GM12878 (cell line): ENCODE data around the gene CDH4. TPM values are rescaled to one million over a fixed set of nuclear protein-coding genes. Genes with fewer than 3 reads are reported as not detected.

Experiments
- ATAC-seq: fragments of 200-7000 bp; cut with Tn5 transposase; 3 replicates; pipeline ENCODE4 v1.9.1; 2020; ENCODE audit warnings: mild to moderate bottlenecking, moderate library complexity
- BruUV-seq: library from RNA; stranded (reverse); fragments of 400-500 nt; replicated peaks from 2 replicates; lab custom pipeline; 2021; lab: Mats Ljungman, UMichigan
- CTCF ChIA-PET: fragments of 300-600 bp; sonication (Branson Sonifier 250); formaldehyde crosslinking; extraction: SDS; loops from one replicate; lab custom pipeline; 2021; ENCODE audit warnings: inconsistent platforms; lab: Yijun Ruan, JAX
- POLR2A ChIA-PET: fragments of 350-600 bp; formaldehyde crosslinking; extraction: SDS; loops from one replicate; lab custom pipeline; 2021; ENCODE audit warnings: inconsistent platforms; lab: Charles Lee
- RAD21 ChIA-PET: fragments of 300-600 bp; sonication (Branson Sonifier 250); formaldehyde crosslinking; loops from one replicate; lab custom pipeline; 2023; ENCODE audit warnings: antibody characterized with exemption; ENCODE audit not compliant: unreplicated experiment; lab: Charles Lee
- SMC1A ChIA-PET: fragments of 300-600 bp; sonication (Branson Sonifier 250); formaldehyde crosslinking; loops from one replicate; lab custom pipeline; 2023; ENCODE audit not compliant: unreplicated experiment, uncharacterized antibody; lab: Charles Lee
- DNase-seq: peaks from one replicate; pipeline ENCODE4 v3.0.0-alpha.2; 2011; ENCODE audit warnings: low read depth, low spot score
- FAIRE-seq: peaks from 3 replicates; lab custom pipeline; 2011; peaks lifted over from hg19 to GRCh38; lab: Jason Lieb, UNC
- H2AFZ ChIP-seq: 2 replicates; pipeline ENCODE4 v1.6.0; 2011; ENCODE audit warnings: low read depth, low read length, control low read depth; ENCODE audit not compliant: control insufficient read depth
- H3K27ac ChIP-seq: 2 replicates; pipeline ENCODE4 v1.5.1; 2011; ENCODE audit warnings: control low read depth; ENCODE audit not compliant: control insufficient read depth, insufficient read depth
- H3K27me3 ChIP-seq, 2 experiments: replicated peaks in 1 of 2; 2 replicates each; pipeline versions ENCODE4 v1.6.0 to v1.6.1; 2011; ENCODE audit warnings: low read length in 1 of 2; ENCODE audit not compliant: control insufficient read depth in 2 of 2, insufficient read depth in 2 of 2
- H3K36me3 ChIP-seq, 2 experiments: 2 replicates each; pipeline ENCODE4 v1.5.1; 2011; ENCODE audit warnings: low read length in 1 of 2; ENCODE audit not compliant: control insufficient read depth in 2 of 2, insufficient read depth in 2 of 2
- H3K4me1 ChIP-seq: 2 replicates; pipeline ENCODE4 v1.6.1; 2011; ENCODE audit warnings: mild to moderate bottlenecking, low read length, moderate library complexity, mixed read lengths; ENCODE audit not compliant: control insufficient read depth, insufficient read depth
- H3K4me2 ChIP-seq: 2 replicates; pipeline ENCODE4 v1.6.0; 2011; ENCODE audit warnings: control low read depth; ENCODE audit not compliant: control insufficient read depth, insufficient read depth
- H3K4me3 ChIP-seq: fragments of 200-600 bp; sonication (generic); 2 replicates; pipeline ENCODE4 v1.5.1; 2016
- H3K79me2 ChIP-seq: 2 replicates; pipeline ENCODE4 v1.6.0; 2011; ENCODE audit warnings: low read length; ENCODE audit not compliant: control insufficient read depth, insufficient read depth
- H3K9ac ChIP-seq: 2 replicates; pipeline ENCODE4 v1.8.0; 2011; ENCODE audit warnings: low read length, control low read depth, mixed read lengths; ENCODE audit not compliant: control insufficient read depth, insufficient read depth
- H3K9me3 ChIP-seq: replicated peaks from 3 replicates; pipeline ENCODE4 v1.5.1; 2011; ENCODE audit warnings: mild to moderate bottlenecking, low read length; ENCODE audit not compliant: control insufficient read depth, insufficient read depth
- H4K20me1 ChIP-seq: 2 replicates; pipeline ENCODE4 v1.6.0; 2011; ENCODE audit not compliant: control insufficient read depth, insufficient read depth
- FOXM1 ChIP-seq: IDR thresholded peaks from 2 replicates; pipeline ENCODE4 v1.6.1; 2012; ENCODE audit warnings: low read depth, mild to moderate bottlenecking, inconsistent platforms, low read length, moderate library complexity
- JUNB ChIP-seq: IDR thresholded peaks from 2 replicates; pipeline ENCODE4 v1.6.1; 2016; ENCODE audit warnings: antibody characterized with exemption, mild to moderate bottlenecking
- KLF5 ChIP-seq: fragments of 450-650 bp; IDR thresholded peaks from 2 replicates; pipeline ENCODE4 v1.6.1; 2014; ENCODE audit warnings: mild to moderate bottlenecking; ENCODE audit not compliant: partially characterized antibody
- MYC ChIP-seq: IDR thresholded peaks from 2 replicates; pipeline ENCODE4 v1.6.1; 2011; ENCODE audit warnings: mild to moderate bottlenecking, low read length, moderate library complexity, inconsistent platforms; ENCODE audit not compliant: insufficient read depth, insufficient replicate concordance, insufficient read length, severe bottlenecking
- NR2C2 ChIP-seq: IDR thresholded peaks from 2 replicates; pipeline ENCODE4 v1.6.1; 2011; ENCODE audit warnings: borderline replicate concordance, low read depth; ENCODE audit not compliant: control insufficient read depth, insufficient read length
- SMARCA5 ChIP-seq: fragments of 450-650 bp; IDR thresholded peaks from 2 replicates; pipeline ENCODE4 v1.6.1; 2017; ENCODE audit warnings: mild to moderate bottlenecking
- SRF ChIP-seq, 2 experiments: IDR thresholded peaks; 2 replicates each; pipeline ENCODE4 v1.6.1; 2011; ENCODE audit warnings: low read depth in 2 of 2, low read length in 2 of 2, mild to moderate bottlenecking in 1 of 2, moderate library complexity in 1 of 2
- ZNF274 ChIP-seq: IDR thresholded peaks from one replicate; pipeline ENCODE4 v1.8.0; 2011; ENCODE audit not compliant: insufficient read length, insufficient read depth
- ZNF384 ChIP-seq: IDR thresholded peaks from 2 replicates; pipeline ENCODE4 v1.6.1; 2012; ENCODE audit warnings: low read depth, mild to moderate bottlenecking, low read length, improper control_type of control experiment, borderline replicate concordance
- WGBS: methylation state at CpG from one replicate; pipeline ENCODE4 v1.1.6; 2016; ENCODE audit warnings: low lambda C conversion rate; ENCODE audit not compliant: insufficient replicate concordance, insufficient coverage; ENCODE audit errors: missing lambda C conversion rate; 5-methylcytosine and 5-hydroxymethylcytosine counted together
- in situ Hi-C: fragments of 300-500 bp; cut with MboI; formaldehyde crosslinking; loops from 9 replicates; pipeline ENCODE4 v1.14.3; 2018; ENCODE audit warnings: mixed read lengths
- intact Hi-C: fragments of 100-400 bp; cut with micrococcal nuclease; formaldehyde crosslinking; loops from one replicate; pipeline ENCODE4 v1.14.2; 2022; ENCODE audit not compliant: unreplicated experiment
- polyA plus RNA-seq, 11 experiments: library from polyadenylated mRNA; depleted of rRNA in 4 of 11; unstranded in 6 of 11; stranded (reverse) in 5 of 11; fragments of >200 nt; fragmentation: Nextera tagmentation in 4 of 11; fragmentation: Illumina TruSeq in 1 of 11; extraction: Ambion mirVana in 4 of 11; extraction: Trizol in 1 of 11; gene quantifications; 1 replicate in 1 of 11; 2 replicates in 10 of 11; pipeline versions ENCODE4 v1.2.1 to v1.2.3, GENCODE V29; 2011 to 2016; ENCODE audit warnings: inconsistent platforms in 2 of 11, missing spikeins in 2 of 11, low read depth in 1 of 11
- total RNA-seq, 4 experiments: library from RNA; depleted of rRNA in 3 of 4; stranded (reverse); fragments of >200 nt in 3 of 4; fragmentation: Illumina TruSeq in 1 of 4; extraction: Trizol in 1 of 4; gene quantifications; 2 replicates each; pipeline versions ENCODE4 v1.2.1 to v1.2.3, GENCODE V29; 2013 to 2021
- TF ChIP-seq, protein P1 (sequence below): fragments of 450-650 bp; IDR thresholded peaks from 2 replicates; pipeline ENCODE4 v1.6.1; 2014; ENCODE audit warnings: mild to moderate bottlenecking
- TF ChIP-seq, protein P2 (sequence below), 3 experiments: IDR thresholded peaks in 2 of 3; conservative IDR thresholded peaks in 1 of 3; 2 replicates each; pipeline ENCODE4 v1.5.1; 2011; ENCODE audit warnings: low read depth in 3 of 3, low read length in 3 of 3, mild to moderate bottlenecking in 3 of 3, control low read depth in 2 of 3, moderate library complexity in 2 of 3, inconsistent platforms in 1 of 3, mixed read lengths in 1 of 3; ENCODE audit not compliant: control insufficient read depth in 2 of 3, insufficient read depth in 1 of 3; ENCODE audit errors: extremely low read depth in 1 of 3
- TF ChIP-seq, protein P3 (sequence below): fragments of 450-650 bp; conservative IDR thresholded peaks from 2 replicates; pipeline ENCODE4 v1.6.1; 2017; ENCODE audit warnings: mild to moderate bottlenecking, moderate library complexity

Gene CDH4
- total and polyA plus RNA-seq, 10 of the 15 experiments (the other 5 are each of a cell fraction or from before 2014, with no cell fraction given): not detected

DNA sequence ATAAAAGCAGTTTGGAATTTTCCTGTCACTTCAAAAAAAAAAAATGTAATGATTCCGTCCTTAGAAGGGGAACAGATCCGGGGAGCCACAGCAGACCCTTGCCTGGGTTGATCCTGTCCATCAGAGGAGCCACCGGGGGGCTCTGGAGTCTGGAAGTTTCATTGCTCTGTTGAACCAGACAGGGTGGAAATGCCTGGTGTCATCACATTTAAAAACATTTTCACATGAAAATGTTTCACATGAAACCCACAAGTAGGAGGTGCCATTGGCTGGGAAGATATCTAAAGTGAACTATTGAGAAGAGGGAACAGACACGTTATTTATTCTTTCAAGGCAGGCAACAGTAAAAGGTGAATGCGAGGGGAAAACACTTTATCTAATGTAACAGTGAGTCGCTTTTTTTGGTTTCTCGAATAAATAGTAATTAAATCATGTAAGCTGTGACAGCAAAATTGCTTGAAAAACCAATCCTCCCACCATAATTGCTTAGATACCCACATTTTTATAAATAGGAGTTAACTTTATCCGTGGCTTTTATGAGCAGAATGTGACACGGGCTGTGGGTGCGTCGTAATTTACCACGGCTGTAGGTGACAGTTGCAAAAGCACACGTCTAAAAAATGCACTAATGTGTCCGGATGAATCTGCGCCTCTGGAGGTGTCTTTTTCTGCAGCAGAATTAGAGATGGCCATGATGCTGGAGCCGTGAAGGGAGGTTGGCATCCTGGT, 490.2 kb downstream of the CDH4 start:
- TF ChIP-seq, protein P1, sequence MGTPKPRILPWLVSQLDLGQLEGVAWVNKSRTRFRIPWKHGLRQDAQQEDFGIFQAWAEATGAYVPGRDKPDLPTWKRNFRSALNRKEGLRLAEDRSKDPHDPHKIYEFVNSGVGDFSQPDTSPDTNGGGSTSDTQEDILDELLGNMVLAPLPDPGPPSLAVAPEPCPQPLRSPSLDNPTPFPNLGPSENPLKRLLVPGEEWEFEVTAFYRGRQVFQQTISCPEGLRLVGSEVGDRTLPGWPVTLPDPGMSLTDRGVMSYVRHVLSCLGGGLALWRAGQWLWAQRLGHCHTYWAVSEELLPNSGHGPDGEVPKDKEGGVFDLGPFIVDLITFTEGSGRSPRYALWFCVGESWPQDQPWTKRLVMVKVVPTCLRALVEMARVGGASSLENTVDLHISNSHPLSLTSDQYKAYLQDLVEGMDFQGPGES: no peak
- TF ChIP-seq, protein P2, sequence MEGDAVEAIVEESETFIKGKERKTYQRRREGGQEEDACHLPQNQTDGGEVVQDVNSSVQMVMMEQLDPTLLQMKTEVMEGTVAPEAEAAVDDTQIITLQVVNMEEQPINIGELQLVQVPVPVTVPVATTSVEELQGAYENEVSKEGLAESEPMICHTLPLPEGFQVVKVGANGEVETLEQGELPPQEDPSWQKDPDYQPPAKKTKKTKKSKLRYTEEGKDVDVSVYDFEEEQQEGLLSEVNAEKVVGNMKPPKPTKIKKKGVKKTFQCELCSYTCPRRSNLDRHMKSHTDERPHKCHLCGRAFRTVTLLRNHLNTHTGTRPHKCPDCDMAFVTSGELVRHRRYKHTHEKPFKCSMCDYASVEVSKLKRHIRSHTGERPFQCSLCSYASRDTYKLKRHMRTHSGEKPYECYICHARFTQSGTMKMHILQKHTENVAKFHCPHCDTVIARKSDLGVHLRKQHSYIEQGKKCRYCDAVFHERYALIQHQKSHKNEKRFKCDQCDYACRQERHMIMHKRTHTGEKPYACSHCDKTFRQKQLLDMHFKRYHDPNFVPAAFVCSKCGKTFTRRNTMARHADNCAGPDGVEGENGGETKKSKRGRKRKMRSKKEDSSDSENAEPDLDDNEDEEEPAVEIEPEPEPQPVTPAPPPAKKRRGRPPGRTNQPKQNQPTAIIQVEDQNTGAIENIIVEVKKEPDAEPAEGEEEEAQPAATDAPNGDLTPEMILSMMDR (IDR thresholded peaks at IDR 0.05 in 2 of 3, conservative IDR thresholded peaks at IDR 0.05 in 1 of 3; ENCODE audit: control insufficient read depth in 2 of 3, extremely low read depth in 1 of 3, insufficient read depth in 1 of 3, low read depth in 3 of 3, low read length in 3 of 3): peak in 1 of 3 experiments; percentile 7; a peak in 1 of 6 replicates
- no TSS peak for BruUV-seq
- in situ Hi-C loops: no loop called here
- no peak for DNase-seq
- Histone ChIP-seq H4K20me1 (no peaks in the 10 kb centered on the region), H3K4me1 (no peaks in the 10 kb centered on the region), H3K27me3 (no peaks in the 10 kb centered on the region), H2AFZ (no peak overlapping the region), H3K9ac (no peak overlapping the region), H3K79me2 (no peaks in the 10 kb centered on the region), H3K36me3 (no peaks in the 10 kb centered on the region), H3K27ac (no peak overlapping the region), H3K9me3 (no peaks in the 10 kb centered on the region), H3K4me3 (no peak overlapping the region), H3K4me2 (no peak overlapping the region)
- no peak for FAIRE-seq
- CTCF ChIA-PET: no interaction called here
- POLR2A ChIA-PET: no interaction called here
- ATAC-seq: no peak
- intact Hi-C loops: no loop called here
- SMC1A ChIA-PET: no interaction called here
- RAD21 ChIA-PET: no interaction called here
- 25% methylated on average over 16 of the region's 16 CpGs for WGBS

DNA sequence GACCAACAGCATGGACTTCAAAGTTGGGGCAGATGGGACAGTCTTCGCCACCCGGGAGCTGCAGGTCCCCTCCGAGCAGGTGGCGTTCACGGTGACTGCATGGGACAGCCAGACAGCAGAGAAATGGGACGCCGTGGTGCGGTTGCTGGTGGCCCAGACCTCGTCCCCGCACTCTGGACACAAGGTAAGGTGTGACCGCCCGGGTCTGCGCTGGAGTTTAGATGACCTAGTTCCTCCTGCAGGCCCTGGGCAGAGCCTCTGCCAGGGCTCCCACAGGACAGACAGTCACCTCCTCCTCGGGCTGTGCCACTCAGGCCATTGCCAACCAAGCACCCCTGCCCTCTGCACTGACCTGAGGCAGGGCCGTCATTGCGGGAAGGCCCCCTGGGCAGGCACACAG, 491.5 kb downstream of the CDH4 start:
- Histone ChIP-seq H3K9ac (no peak overlapping the region), H4K20me1 (no peaks in the 10 kb centered on the region), H3K27me3 (no peaks in the 10 kb centered on the region), H3K79me2 (no peaks in the 10 kb centered on the region), H2AFZ (no peak overlapping the region), H3K27ac (no peak overlapping the region), H3K4me3 (no peak overlapping the region), H3K9me3 (no peaks in the 10 kb centered on the region), H3K4me2 (no peak overlapping the region), H3K36me3 (no peaks in the 10 kb centered on the region), H3K4me1 (no peaks in the 10 kb centered on the region)
- intact Hi-C loops: no loop called here
- ChIA-PET RAD21 (no interaction called here), CTCF (no interaction called here), POLR2A (no interaction called here), SMC1A (no interaction called here)
- ATAC-seq: no peak
- no peak for DNase-seq
- BruUV-seq: no TSS peak
- no peak for FAIRE-seq
- 46% methylated on average over 16 of the region's 16 CpGs for WGBS
- in situ Hi-C loops: no loop called here
- TF ChIP-seq JUNB (no peak), ZNF274 (no peak), NR2C2 (no peak), SMARCA5 (no peak), KLF5 (no peak), SRF (IDR thresholded peaks at IDR 0.05; ENCODE audit: low read depth in 2 of 2, low read length in 2 of 2) (no peak), MYC (no peak), FOXM1 (no peak), ZNF384 (no peak)
- TF ChIP-seq, protein P3, sequence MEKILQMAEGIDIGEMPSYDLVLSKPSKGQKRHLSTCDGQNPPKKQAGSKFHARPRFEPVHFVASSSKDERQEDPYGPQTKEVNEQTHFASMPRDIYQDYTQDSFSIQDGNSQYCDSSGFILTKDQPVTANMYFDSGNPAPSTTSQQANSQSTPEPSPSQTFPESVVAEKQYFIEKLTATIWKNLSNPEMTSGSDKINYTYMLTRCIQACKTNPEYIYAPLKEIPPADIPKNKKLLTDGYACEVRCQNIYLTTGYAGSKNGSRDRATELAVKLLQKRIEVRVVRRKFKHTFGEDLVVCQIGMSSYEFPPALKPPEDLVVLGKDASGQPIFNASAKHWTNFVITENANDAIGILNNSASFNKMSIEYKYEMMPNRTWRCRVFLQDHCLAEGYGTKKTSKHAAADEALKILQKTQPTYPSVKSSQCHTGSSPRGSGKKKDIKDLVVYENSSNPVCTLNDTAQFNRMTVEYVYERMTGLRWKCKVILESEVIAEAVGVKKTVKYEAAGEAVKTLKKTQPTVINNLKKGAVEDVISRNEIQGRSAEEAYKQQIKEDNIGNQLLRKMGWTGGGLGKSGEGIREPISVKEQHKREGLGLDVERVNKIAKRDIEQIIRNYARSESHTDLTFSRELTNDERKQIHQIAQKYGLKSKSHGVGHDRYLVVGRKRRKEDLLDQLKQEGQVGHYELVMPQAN: no peak
